Measurements from ENCODE around the gene HAGH.
A peak's percentile ranks its signal among the peaks of the same experiment; 100 is the strongest.

Gene HAGH

GRCh38 chr16:1828645-1829410 lies 2.2 kb upstream of the HAGH start (continued):
- TF ChIP-seq PRDM10 (tag by site-specific recombination; IDR thresholded peaks at IDR 0.05): no peak
- TF ChIP-seq TRIM28 (IDR thresholded peaks at IDR 0.05; ENCODE audit: borderline replicate concordance, low read length): no peak
- TF ChIP-seq ZNF341 (tag by site-specific recombination; IDR thresholded peaks at IDR 0.05; ENCODE audit: low read depth): no peak
- no peak for TF ChIP-seq ZNF223 (tag by site-specific recombination; IDR thresholded peaks at IDR 0.05)

- Histone ChIP-seq H3K4me1 (ENCODE audit: control insufficient read depth, insufficient read depth, low read length) (no peaks in the 10 kb centered on the region), H3K36me3 (ENCODE audit: control insufficient read depth in 2 of 2, insufficient read depth in 1 of 2, low read length in 2 of 2) (peaks cover 0 to 28% of the 10 kb centered on the region in 2 experiments; a peak in 2 of 3 replicates), H3K9me3 (ENCODE audit: control insufficient read depth, insufficient read depth, low read depth, low read length) (no peaks in the 10 kb centered on the region), H3K4me3 (ENCODE audit: low read depth, low read length) (peak overlapping the region; percentile 97), H3K27ac (ENCODE audit: extremely low read depth, low read depth, low read length) (peak overlapping the region; percentile 78; the same call in 1 of the 2 replicates)
- POLR2A ChIA-PET: interaction anchor here (1.0 to 1.9 kb wide), 4 partner anchors 14 to 139 kb away, joined by 3 to 12 read pairs (median 7); partner anchors contain the start of genes NUBP2, RPS2 and SPSB3
- CTCF ChIA-PET: interaction anchor here (1.1 kb wide), 1 partner anchor 129 kb away, joined by 4 read pairs; no protein-coding TSS in a partner anchor
- TF ChIP-seq ZNF692 (tag by site-specific recombination; IDR thresholded peaks at IDR 0.05): no peak
- no peak for TF ChIP-seq ZBTB21 (tag by site-specific recombination; IDR thresholded peaks at IDR 0.05)
- TF ChIP-seq GLIS1 (tag by site-specific recombination; IDR thresholded peaks at IDR 0.05): peak; percentile 52; the same call in 1 of the 2 replicates
- peak; percentile 57 for TF ChIP-seq ZBTB8A (tag by site-specific recombination; IDR thresholded peaks at IDR 0.05)
- no peak for TF ChIP-seq ZNF624 (tag by site-specific recombination; IDR thresholded peaks at IDR 0.05)
- TF ChIP-seq ZNF426 (tag by site-specific recombination; IDR thresholded peaks at IDR 0.05): no peak
- no peak for TF ChIP-seq ZNF549 (tag by site-specific recombination; IDR thresholded peaks at IDR 0.05)
- TF ChIP-seq ZNF830 (tag by site-specific recombination; IDR thresholded peaks at IDR 0.05; ENCODE audit: low read depth): no peak
- 0 out of 2 replicates have a peak, but pooled peaks have one; percentile 24 for TF ChIP-seq KLF1 (tag by site-specific recombination; IDR thresholded peaks at IDR 0.05)
- no peak for TF ChIP-seq ZNF488 (tag by site-specific recombination; IDR thresholded peaks at IDR 0.05)
- no peak for TF ChIP-seq ZNF658 (tag by site-specific recombination; IDR thresholded peaks at IDR 0.05)
- TF ChIP-seq PRDM1 (tag by site-specific recombination; IDR thresholded peaks at IDR 0.05): no peak
- no peak for TF ChIP-seq RBAK (tag by site-specific recombination; IDR thresholded peaks at IDR 0.05)
- peak; percentile 82 for TF ChIP-seq ZNF335 (tag by site-specific recombination; conservative IDR thresholded peaks at IDR 0.05)
- peak; percentile 21 for TF ChIP-seq ZBTB26 (tag by site-specific recombination; optimal IDR thresholded peaks at IDR 0.05)
- no peak for TF ChIP-seq TCF7L2 (IDR thresholded peaks at IDR 0.05; ENCODE audit: borderline replicate concordance, low read depth, low read length)
- TF ChIP-seq ZNF112 (tag by site-specific recombination; IDR thresholded peaks at IDR 0.05): no peak
- peak; percentile 36; the same call in 1 of the 2 replicates for TF ChIP-seq PRDM4 (tag by site-specific recombination; IDR thresholded peaks at IDR 0.05)
- no peak for TF ChIP-seq ZNF623 (tag by site-specific recombination; IDR thresholded peaks at IDR 0.05)
- TF ChIP-seq ZNF404 (tag by site-specific recombination; IDR thresholded peaks at IDR 0.05): no peak
These were observed 548 bp downstream of the HAGH start for GRCh38 chr16:1825864-1826690.

Data from HEK293 (cell line).